GM18517 (cell line): ENCODE data around the gene PDCD1LG2.
"Not testable (repeated sequence)": the region's sequence is repeated elsewhere in the genome, so short reads cannot be mapped to it uniquely, and the experiment has no call there.

Experiments
- ATAC-seq: cut with Tn5 transposase; IDR thresholded peaks from one replicate; pipeline ENCODE4 v1.9.1; 2021; ENCODE audit warnings: mild to moderate bottlenecking, moderate library complexity; ENCODE audit not compliant: unreplicated experiment

The PDCD1LG2 gene

GRCh38 chr9:5563417-5563815 lies 53.1 kb downstream of the PDCD1LG2 start:
- no peak for ATAC-seq

GRCh38 chr9:5563886-5564285 lies 53.6 kb downstream of the PDCD1LG2 start:
- no peak for ATAC-seq

GRCh38 chr9:5566054-5566618 lies 55.8 kb downstream of the PDCD1LG2 start:
- peak; percentile 62 for ATAC-seq

- no peak for ATAC-seq
Observed at GRCh38 chr9:5568868-5569267, 58.5 kb downstream of the PDCD1LG2 start.

GRCh38 chr9:5569409-5569808 lies 59.1 kb downstream of the PDCD1LG2 start:
- ATAC-seq = no peak

- no peak for ATAC-seq
Observed at GRCh38 chr9:5569891-5570290, 59.6 kb downstream of the PDCD1LG2 start.

GRCh38 chr9:5571629-5572232 lies 61.4 kb downstream of the PDCD1LG2 start:
- no peak for ATAC-seq

GRCh38 chr9:5574097-5574496 lies 63.8 kb downstream of the PDCD1LG2 start:
- ATAC-seq = no peak

GRCh38 chr9:5575000-5575399 lies 64.7 kb downstream of the PDCD1LG2 start:
- ATAC-seq = no peak

GRCh38 chr9:5577225-5577624 lies 66.9 kb downstream of the PDCD1LG2 start:
- ATAC-seq = no peak

- ATAC-seq = no peak
Observed at GRCh38 chr9:5578018-5578697, 67.8 kb downstream of the PDCD1LG2 start.

- no peak for ATAC-seq
Observed at GRCh38 chr9:5578698-5579085, 68.4 kb downstream of the PDCD1LG2 start.

- no peak for ATAC-seq
Observed at GRCh38 chr9:5579881-5580280, 69.5 kb downstream of the PDCD1LG2 start.

- ATAC-seq = no peak
Observed at GRCh38 chr9:5580650-5581049, 70.3 kb downstream of the PDCD1LG2 start.

- not testable (repeated sequence) for ATAC-seq
Observed at GRCh38 chr9:5581706-5582105, 71.4 kb downstream of the PDCD1LG2 start.

- ATAC-seq = peak; percentile 59
Observed at GRCh38 chr9:5582835-5583195, 72.5 kb downstream of the PDCD1LG2 start.

GRCh38 chr9:5586391-5586802 lies 76.1 kb downstream of the PDCD1LG2 start:
- peak; percentile 29 for ATAC-seq

- no peak for ATAC-seq
Observed at GRCh38 chr9:5587024-5587423, 76.7 kb downstream of the PDCD1LG2 start.

GRCh38 chr9:5592231-5592630 lies 81.9 kb downstream of the PDCD1LG2 start:
- no peak for ATAC-seq

- ATAC-seq = no peak
Observed at GRCh38 chr9:5592904-5593303, 82.6 kb downstream of the PDCD1LG2 start.

GRCh38 chr9:5593904-5594303 lies 83.6 kb downstream of the PDCD1LG2 start:
- ATAC-seq = peak; percentile 59

- ATAC-seq = no peak
Observed at GRCh38 chr9:5596173-5596572, 85.8 kb downstream of the PDCD1LG2 start.
